NCI-H2107 treated with DMSO at 0.1 percent for 48 hours (cell line): Measurements from ENCODE around the gene ZNF714.
"Not testable (repeated sequence)": the region's sequence is repeated elsewhere in the genome, so short reads cannot be mapped to it uniquely, and the experiment has no call there.

Experiments
- DNase-seq: peaks from one replicate; lab custom pipeline; 2025; ENCODE audit not compliant: unreplicated experiment; lab: John Stamatoyannopoulos, UW

ZNF714 gene

DNA sequence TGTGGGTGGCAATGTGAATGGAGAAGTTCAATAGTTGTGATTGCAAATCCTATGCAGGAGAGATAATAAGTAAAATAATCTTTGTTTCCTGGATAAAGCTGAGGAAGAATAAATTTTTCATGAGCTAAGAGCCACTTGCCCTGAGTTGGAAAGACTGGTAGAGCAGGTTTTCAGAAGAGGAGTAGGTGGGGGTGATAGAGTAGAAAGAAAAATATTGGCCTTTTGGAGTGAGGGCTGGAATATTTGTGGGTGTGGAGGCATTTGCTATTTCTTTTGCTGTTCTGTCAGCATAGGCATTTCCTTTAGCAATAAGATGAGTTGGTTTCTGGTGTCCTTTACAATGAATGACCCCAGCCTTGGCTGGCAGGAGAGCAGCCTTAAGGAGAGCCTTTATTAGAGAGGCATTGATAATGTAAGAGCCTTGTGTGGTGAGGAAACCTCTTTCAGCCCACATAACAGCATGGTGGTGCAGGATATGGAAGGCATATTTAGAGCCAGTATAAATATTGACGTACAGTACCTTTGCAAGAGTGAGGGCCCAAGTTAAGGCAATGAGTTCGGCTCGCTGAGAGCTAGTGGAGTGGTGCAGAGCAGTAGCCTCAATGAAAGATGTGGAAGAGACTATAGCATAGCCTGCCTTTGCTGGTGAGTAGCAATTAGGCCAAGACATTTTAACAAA lies 48.2 kb downstream of the ZNF714 start:
- no peak for DNase-seq

DNA sequence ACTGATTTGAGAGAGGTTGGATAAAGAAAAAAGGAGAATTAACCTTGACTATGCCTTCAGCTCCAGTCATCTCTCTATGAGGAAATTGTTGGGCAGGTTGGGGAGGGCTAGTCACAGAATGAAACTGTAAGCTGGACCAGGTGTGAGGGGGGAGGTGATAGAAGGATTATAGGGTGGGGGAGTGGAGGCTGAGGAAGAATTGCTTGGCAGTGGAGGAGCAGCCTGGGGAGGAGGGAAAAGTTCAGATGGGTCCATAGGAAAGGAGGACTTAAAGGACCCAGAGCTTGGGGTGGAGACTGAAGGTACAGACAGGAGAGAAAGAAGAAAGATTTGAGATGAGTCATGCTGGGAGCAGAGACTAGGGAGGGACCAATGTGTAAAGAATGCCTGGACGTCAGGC lies 51.6 kb downstream of the ZNF714 start:
- no peak for DNase-seq

DNA sequence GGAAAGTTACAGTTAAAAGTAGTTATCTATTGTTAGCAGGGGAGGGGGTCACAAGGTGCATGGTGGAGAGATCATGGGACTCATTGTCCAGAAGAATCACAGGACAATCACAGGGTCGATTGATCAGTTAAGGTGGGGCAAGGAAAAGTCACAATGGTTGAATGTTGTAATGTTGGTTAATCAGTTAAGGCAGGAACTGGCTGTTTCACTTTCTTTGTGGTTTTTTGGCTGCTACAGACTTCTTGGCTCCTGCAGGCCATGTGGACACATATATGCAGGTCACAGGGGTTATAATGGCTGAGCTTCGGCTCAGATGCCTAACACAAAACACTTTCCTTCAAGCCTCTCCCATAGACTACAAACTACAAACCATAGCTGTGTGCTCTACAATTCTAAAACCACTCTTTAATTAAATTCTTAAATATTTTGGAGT lies 52.9 kb downstream of the ZNF714 start:
- DNase-seq = no peak

DNA sequence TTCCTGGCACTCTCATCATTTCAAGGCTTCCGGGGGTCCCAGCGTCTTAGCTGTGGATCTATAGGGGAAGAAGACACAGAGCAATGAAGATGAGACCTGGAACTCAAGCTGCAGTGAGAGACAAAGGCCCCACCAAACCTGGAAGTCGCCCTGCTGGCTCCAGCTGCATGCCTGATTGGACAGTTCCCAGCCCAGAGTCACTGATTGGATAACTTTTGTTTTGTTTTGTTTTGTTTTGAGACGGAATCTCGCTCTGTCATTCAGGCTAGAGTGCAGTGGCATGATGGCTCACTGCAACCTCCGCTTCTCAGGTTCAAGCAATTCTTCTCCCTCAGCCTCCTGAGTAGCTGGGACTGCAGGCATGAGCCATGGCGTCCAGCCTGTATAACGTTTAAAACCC lies 53.4 kb downstream of the ZNF714 start:
- DNase-seq = no peak

GRCh38 chr19:21138130-21138529 lies 56.1 kb downstream of the ZNF714 start:
- no peak for DNase-seq

- DNase-seq = not testable (repeated sequence)
Observed at GRCh38 chr19:21141006-21141405, 59.0 kb downstream of the ZNF714 start.

GRCh38 chr19:21141787-21142464 lies 59.9 kb downstream of the ZNF714 start, which contains the start of gene ZNF431:
Gene ZNF431, plus strand, starts transcription at chr19:21142040. Its CDS starts 144 bp downstream, at chr19:21142184.
- DNase-seq = peak; percentile 77

- DNase-seq = no peak
Observed at GRCh38 chr19:21143428-21143827, 61.4 kb downstream of the ZNF714 start.

GRCh38 chr19:21143854-21144253 lies 61.9 kb downstream of the ZNF714 start:
- no peak for DNase-seq

DNA sequence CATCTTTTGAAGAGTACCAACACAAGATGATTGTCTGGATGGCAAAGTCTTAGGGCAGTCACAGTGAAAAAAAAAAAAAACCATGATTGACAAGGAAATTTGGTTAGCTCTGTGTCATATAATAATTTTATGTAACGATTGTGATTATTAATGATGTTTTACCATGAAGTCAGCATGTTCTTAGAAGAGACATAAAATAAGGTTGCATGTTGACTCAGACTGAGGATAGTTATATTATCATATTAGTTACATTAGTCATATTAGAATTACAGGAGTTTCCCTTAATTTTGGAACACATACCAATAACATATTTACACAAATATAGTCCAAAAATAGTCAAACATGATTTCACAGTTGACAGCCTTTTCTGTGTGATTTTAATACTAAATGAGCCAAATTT lies 65.5 kb downstream of the ZNF714 start:
- no peak for DNase-seq

- no peak for DNase-seq
Observed at GRCh38 chr19:21148681-21149080, 66.7 kb downstream of the ZNF714 start.

- DNase-seq = no peak
Observed at GRCh38 chr19:21149877-21150276, 67.9 kb downstream of the ZNF714 start.

DNA sequence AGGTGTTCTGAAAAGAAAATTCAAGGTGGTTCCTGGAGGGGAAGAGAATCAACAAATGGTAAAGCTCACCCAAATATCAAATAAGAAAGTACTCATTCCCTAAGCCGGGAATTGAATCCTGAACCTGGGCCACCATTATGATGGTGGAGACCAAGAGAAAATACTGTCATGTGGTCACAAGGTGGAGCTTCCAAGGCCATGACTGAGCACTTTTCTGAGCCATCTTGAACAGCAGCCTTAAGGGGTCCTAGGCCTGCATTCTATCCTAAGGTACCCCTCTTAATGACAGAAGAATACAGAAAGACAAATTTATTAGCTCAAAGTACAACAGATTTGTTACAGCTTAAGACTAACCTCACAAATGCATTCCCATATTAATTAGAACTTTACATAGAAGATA lies 69.5 kb downstream of the ZNF714 start:
- DNase-seq = no peak

- DNase-seq = no peak
Observed at GRCh38 chr19:21158523-21159135, 76.6 kb downstream of the ZNF714 start.

- no peak for DNase-seq
Observed at GRCh38 chr19:21164541-21164940, 82.5 kb downstream of the ZNF714 start.

GRCh38 chr19:21166436-21166835 lies 84.4 kb downstream of the ZNF714 start:
- no peak for DNase-seq
